H54 (cell line): ENCODE measurements around the gene SARS1.

Experiments used
- DNase-seq: peaks from one replicate; pipeline ENCODE4 v3.0.0; 2011; ENCODE audit warnings: low spot score, mixed read lengths; ENCODE audit not compliant: insufficient read length
- FAIRE-seq: peaks from 3 replicates; lab custom pipeline; 2011; peaks lifted over from hg19 to GRCh38; lab: Jason Lieb, UNC
- POLR2A ChIP-seq: IDR thresholded peaks from 2 replicates; pipeline ENCODE4 v1.6.1; 2011; ENCODE audit warnings: low read depth, mild to moderate bottlenecking, low read length

Gene SARS1

DNA sequence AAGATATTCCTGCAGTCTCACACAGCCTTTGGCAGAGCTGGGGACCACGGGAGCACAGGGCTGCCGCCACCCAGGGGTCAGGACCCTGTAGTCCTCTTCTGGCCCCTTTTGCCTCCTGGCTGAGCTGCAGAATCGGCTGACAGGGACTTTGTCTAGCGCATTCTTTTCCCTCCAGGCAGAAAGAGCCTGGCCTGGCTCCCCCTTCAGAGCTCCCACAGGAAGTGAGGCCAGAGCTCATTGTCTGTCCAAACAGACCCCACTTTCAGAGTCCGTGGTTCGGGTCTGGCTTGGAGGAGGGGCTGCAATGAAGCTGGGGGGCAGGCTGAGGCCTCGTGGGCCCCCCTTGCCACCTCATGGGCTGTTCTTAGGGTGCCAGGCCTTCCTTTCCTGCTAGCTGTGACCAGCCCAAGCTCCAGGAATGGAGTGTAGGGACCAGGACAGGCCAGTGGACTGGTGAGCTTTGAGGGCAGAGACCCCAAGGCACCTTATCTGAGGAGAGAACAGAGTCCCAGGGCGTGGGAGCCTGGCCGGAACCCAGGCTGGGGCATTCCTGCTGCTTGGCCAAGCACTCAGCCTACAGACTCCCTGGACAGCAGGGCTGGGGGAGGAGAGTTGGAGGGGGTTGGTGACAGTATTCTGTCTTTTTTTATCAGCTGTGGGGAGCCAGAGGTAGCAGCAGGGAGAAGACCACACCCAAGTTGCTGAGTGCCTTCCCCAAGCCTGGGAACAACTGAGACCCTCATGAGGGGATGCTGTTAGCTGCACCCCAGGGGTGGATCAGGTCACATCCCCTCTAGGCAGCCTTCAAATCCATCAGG is 40.3 kb downstream of the SARS1 start:
- no peak for TF ChIP-seq POLR2A
- DNase-seq (no peak), FAIRE-seq (no peak)

DNA sequence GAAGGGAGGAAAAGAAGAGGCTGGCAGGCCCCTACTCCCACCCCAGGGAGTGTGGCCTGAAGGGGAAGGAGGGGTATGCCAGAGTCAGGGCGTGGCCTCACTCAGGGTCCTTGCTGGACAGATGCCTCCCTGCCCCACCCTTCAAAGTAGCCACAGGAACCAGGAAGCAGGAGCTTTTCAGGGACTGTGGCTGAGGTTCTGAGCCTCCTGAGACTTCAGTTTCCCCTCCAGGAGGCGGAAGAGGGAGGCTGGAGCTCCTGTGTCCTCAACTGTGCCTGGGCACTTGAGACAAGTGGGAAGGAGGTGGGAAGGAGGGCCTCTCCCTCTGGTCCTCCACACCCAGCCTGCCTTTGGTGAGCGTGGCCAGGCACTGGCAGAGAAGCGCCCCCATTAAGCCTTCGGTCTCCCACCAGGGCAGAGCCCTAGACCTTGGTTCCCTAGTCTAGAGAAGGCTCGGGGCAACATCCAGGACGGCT is 40.9 kb downstream of the SARS1 start:
- no peak for DNase-seq
- TF ChIP-seq POLR2A, result no peak
- FAIRE-seq, result no peak

DNA sequence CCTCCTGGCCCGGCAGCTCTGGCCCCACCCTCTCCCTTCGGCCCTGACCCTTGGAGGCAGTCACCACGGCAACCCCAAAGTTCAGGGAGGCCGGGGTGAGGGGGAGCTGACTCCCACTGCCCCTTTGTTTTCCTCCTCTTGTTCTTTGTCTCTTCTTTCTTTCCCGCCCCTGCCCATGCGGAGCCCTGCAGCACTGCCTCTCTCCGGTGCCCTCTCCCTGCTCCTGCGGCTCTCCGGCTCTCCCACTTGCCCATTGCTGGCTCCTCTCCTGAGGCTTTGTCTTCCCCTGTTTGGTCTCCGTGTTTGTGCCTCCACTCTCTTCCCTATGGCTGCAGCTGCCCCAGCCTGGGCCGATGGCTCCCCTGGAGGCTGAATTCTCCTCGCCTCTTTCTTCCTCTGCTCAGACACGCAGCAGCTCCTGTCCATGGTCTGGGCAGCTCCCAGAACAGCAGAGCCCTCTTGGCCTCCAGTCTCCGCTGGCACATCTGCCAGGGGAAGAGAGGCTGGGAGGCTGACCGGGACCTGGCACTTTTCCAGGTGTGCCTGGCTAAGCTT is 41.5 kb downstream of the SARS1 start:
- no peak for TF ChIP-seq POLR2A
- DNase-seq, result no peak
- no peak for FAIRE-seq

DNA sequence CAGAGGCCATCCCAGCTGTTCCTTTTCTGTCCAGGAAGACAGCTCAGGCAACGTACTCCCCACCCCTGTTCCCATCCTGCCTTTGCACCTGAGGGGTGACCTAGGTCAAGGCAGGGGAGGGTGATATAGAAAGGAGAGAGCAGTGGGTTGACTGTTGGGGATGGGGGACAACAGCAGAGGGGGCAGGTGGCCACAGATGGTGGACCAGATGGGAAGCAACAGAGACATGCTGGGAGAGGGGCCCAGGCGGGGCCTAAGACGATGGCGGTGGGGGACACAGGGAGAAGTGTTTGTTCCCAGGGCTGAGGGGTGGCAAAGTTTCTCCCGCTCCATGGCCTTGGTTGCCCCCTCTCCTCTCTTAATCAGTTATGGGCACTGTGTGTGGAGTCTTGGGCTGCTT is 42.0 kb downstream of the SARS1 start:
- no peak for TF ChIP-seq POLR2A
- FAIRE-seq, result no peak
- no peak for DNase-seq

DNA sequence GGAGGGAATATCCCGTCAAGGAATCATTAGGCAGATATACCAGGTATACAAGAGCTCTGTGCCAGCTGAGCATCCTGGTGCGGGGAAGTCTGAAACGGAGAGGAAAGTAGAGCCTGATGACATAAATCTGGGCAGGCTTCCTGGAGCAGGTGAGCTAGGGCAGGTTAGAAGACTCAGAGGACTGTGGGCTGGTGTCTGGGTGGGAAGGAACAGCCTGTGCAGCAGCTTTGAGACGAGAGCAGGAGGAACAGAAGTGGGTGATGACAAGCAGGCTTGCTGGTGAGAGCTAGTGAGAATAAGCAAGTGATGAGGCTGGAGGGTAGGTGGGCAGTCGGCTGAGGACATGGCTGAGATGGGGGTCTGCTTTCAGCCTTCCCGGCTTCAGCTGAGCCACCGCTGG is 42.4 kb downstream of the SARS1 start:
- no peak for FAIRE-seq
- TF ChIP-seq POLR2A, result no peak
- no peak for DNase-seq

DNA sequence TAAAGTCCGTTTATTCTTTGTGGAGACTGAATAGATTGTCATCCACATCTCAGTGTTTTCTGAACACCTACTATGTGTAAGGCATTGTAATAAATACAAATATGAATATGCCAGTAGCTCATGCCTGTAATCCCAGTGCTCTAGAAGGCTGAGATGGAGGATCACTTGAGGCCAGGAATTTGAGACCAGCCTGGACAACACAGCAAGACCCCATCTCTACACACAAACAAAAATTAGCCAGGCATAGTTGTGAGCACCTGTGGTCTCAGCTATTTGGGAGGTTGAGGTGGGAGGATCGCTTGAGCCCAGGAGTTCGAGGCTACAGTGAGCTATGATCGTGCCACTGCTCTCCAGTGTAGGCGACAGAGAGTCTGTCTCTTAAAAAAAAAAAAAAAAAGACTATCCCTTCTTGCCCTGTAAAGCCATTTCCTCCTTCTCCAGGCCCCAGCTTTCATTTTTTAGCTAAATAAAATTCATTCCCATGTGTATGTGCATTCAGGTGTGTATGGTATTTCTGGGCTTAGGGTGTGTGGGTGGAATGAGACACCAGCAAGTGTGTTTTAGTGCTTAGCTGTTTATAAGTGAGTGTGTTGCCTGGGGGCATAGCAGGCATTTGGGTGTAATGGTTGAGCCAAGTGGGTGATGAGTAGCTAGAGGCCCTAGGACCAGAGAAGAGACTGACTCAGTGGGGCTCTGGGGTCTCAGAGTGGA is 43.4 kb downstream of the SARS1 start:
- no peak for FAIRE-seq
- TF ChIP-seq POLR2A, result no peak
- no peak for DNase-seq

DNA sequence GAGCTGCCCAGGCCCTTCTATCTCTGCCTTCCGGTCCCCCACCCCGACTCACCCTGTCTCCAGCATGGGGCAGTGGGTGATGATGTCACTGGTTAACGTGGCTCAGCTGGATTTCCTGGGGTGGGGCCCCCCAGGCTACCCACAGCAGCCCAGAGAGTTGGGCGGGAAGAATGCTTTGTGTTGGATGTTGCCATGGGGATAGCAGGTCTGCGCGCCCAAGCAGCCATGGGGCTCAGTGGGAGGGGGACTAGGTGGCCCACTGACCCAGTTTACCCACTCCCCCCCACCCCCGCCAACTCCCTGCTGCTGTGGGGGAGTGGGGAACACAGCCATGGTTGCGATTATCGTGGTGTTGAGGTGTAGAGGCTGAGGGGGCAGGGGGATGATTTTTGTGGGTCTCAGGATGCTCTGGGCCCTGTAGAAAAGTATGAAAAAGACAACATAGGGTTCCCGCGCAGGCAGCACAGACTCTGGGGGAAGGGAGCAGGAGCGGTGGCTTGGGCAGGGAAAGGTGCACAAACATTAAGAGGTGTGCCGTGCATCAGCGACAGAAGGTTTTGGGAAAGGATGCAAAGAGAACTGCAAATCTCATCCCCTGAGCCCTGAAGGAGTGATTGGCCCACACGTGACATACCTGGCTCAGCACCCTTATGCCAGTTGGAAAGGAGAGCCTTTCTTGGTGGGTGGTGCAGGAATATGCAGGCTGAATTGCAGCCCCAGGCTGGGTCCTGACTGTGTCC is 44.1 kb downstream of the SARS1 start:
- FAIRE-seq (no peak), DNase-seq (no peak)
- TF ChIP-seq POLR2A, result no peak

DNA sequence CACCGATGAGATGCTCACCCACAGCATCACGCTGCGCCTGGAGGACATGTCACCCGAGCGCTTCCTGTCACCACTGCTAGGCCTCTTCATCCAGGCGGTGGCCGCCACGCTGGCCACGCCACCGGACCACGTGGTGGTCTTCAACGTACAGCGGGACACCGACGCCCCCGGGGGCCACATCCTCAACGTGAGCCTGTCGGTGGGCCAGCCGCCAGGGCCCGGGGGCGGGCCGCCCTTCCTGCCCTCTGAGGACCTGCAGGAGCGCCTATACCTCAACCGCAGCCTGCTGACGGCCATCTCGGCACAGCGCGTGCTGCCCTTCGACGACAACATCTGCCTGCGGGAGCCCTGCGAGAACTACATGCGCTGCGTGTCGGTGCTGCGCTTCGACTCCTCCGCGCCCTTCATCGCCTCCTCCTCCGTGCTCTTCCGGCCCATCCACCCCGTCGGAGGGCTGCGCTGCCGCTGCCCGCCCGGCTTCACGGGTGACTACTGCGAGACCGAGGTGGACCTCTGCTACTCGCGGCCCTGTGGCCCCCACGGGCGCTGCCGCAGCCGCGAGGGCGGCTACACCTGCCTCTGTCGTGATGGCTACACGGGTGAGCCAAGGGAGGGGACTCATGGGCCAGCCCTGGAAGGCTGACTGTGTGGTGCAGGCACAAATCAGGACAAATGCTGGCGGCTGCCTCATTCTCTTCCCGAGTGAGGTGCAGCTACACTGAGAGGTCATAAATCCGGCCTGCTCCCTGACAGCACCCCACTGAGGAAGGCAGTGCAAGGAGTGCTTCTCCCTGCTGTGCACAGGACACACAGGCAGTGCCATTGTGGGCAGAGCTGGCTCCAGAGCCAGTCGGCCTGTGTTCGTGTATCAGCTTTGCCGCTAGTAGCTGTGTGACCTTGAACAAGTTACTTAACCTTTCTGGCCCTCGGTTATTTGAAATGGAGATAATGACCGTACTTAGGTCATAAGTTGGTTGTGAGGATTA is 45.1 kb downstream of the SARS1 start:
- DNase-seq, result no peak
- TF ChIP-seq POLR2A, result no peak
- no peak for FAIRE-seq

DNA sequence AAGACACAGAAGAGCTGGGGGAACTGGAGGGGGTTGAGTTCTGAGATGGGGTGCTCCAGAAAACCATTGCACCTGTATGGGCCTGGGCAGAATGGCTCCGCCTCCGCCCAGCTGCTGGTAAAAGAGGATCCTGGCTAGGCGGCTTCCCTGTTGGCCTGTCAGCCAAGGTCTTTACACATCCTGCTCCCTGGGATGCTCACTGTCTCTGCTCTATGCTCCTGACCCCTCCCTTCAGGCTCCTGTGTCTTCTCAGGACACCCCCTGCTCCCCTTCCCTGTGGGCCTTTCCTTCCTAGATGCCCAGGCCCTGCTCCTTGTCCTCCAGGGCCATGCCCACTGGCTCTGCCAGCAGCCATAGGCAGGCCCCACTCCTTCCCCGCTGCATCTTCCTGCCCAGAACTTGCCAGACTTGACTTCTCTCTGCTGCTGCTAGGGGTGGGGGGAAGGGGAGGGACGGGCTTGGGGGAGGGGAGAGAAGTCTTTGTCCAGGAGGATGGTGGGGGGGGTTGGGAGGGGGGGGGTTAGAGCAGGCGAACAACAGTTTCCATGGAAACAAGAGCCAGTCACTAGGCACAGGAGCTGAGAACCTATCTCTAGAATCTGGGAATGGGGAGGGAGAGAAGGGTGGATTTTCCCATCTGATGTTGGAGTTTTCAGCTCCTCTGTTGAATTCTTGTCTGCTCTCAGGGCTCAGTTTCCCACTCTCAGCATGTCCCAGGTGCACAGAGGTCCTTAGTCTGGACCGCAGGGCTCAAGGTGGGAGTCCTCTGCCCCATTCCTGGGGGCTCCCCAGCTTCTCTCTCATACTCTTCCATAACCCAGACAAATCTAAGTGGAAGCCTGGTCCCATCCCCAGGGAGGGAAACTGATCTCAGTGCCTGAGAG is 46.2 kb downstream of the SARS1 start:
- TF ChIP-seq POLR2A, result no peak
- FAIRE-seq (no peak), DNase-seq (no peak)

DNA sequence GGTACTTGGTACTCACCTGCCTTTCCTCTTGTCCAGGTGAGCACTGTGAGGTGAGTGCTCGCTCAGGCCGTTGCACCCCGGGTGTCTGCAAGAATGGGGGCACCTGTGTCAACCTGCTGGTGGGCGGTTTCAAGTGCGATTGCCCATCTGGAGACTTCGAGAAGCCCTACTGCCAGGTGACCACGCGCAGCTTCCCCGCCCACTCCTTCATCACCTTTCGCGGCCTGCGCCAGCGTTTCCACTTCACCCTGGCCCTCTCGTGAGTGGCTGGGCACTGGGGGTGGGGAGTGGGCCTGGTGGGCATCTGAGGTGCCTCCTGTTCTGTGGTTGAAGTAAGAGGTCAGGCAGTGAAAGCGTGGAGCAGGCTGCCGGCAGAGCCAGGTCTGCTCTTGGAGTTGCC is 47.3 kb downstream of the SARS1 start:
- TF ChIP-seq POLR2A, result no peak
- no peak for DNase-seq
- no peak for FAIRE-seq

DNA sequence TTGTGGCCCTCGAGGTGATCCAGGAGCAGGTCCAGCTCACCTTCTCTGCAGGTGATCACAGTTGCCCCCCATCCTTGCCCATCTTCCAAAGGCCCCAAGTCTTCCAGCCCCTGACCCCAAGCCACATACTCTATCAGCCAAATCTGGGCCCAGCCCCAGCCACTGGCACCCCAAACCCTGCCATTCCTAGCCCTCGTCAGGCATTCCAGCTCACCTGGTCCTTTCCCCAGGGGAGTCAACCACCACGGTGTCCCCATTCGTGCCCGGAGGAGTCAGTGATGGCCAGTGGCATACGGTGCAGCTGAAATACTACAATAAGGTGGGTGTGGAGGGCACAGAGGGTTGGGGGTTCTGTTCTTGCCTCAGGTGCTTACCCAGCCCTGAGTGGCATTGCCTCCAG is 47.9 kb downstream of the SARS1 start:
- TF ChIP-seq POLR2A, result no peak
- DNase-seq (no peak), FAIRE-seq (no peak)
